ENCODE data around the gene SEMA4B.

SEMA4B gene

GRCh38 chr15:90209591-90209990, 8.5 kb downstream of the SEMA4B start:
- Mint-ChIP-seq H3K27me3 (no peaks in the 10 kb centered on the region), H3K36me3 (peaks cover 25% of the 10 kb centered on the region), H3K27ac (peak overlapping the region; percentile 95), H3K4me3 (peak overlapping the region; percentile 61), H3K4me1 (peaks cover 100% of the 10 kb centered on the region), H3K9me3 (no peaks in the 10 kb centered on the region)
- ATAC-seq, result peak; percentile 71

DNA sequence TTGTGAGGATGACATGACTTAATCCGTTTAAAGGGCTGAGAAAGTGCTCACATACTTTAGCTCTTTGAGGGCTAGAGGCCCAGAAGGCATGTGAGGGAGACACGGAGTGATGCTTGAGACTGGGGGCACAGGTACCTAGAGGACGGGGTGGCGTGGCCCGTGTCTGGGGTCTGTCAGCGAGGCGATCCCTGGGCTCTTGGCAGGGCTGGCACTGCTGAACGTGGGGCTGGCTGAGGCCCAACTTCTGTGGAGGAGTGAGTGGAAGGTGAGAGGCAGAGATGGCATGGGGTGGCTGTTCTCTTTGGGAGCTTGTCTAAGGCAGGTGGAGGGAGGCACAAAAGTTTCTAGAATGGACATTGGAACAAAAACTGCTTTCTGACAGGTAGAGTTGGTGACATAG, 9.5 kb downstream of the SEMA4B start:
- Mint-ChIP-seq H3K27ac (peak overlapping the region; percentile 95), H3K4me3 (peak overlapping the region; percentile 11), H3K4me1 (peaks cover 98% of the 10 kb centered on the region)

DNA sequence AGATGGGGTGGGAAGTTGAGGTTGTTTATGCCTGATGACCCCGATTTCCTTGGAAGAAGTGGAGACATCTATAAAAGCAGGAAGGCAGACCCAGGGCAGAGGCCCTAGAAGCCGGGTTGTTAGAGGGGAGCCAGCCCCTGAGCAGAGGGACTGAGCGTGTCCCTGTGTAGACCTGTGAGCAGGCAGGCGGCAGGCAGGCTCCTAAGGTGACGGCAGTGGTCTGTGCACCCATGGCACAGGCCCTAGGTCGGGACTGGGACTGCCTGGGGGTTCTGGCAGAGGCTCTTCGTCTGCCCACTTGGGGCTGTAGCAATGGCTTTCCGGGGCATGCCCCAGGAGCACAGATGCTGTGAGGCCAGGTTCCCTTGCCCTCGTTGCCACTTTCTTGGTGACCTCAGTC, 9.9 kb downstream of the SEMA4B start:
- H3K4me3 Mint-ChIP-seq, result peak overlapping the region; percentile 31
- peak overlapping the region; percentile 95 for H3K27ac Mint-ChIP-seq
- peaks cover 96% of the 10 kb centered on the region for H3K4me1 Mint-ChIP-seq
- ATAC-seq, result no peak
- peaks cover 25% of the 10 kb centered on the region for H3K36me3 Mint-ChIP-seq
- H3K9me3 Mint-ChIP-seq, result no peaks in the 10 kb centered on the region
- no peaks in the 10 kb centered on the region for H3K27me3 Mint-ChIP-seq

More for the DNA sequence above, 9.5 kb downstream of the SEMA4B start:
- H3K27me3 Mint-ChIP-seq, result no peaks in the 10 kb centered on the region
- peaks cover 25% of the 10 kb centered on the region for H3K36me3 Mint-ChIP-seq
- no peaks in the 10 kb centered on the region for H3K9me3 Mint-ChIP-seq
- ATAC-seq, result no peak

DNA sequence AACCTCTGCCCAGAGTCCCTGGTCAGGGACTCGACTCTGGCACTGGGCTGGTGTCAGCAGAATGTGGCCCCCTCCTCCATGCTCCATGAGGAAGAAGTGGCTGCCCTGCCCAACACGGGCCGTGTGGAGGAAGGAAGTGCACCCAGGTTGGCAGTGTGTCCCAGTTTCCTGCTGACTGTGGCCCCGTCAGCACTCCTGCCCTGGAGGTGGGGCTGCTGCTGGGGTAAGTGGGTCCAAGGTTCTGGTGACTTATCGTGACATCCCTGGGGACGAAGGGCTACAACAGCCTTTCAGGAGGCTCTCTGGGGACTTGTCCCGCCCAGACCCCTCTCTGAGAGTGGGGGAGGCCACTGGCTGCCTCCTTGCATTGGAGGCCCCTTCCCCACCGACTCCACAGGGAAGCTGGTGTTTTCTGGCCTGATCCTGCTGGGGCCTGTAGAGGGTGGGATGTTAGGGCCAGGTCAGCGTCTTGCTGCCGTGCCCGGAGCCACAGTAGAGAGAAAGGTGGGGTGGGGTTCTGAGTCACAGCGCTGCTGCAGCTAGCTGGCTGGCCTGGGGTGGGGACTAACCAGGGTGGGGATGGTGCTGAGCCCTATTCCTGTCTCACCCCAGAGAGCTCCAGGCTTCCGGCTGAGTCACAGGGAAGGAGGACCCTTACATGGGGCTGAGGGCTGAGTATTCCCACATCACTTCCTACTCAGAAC, 10.5 kb downstream of the SEMA4B start:
- Mint-ChIP-seq H3K36me3 (peaks cover 25% of the 10 kb centered on the region), H3K9me3 (no peaks in the 10 kb centered on the region), H3K27me3 (no peaks in the 10 kb centered on the region), H3K4me1 (peaks cover 96% of the 10 kb centered on the region), H3K4me3 (peak overlapping the region; percentile 37), H3K27ac (peak overlapping the region; percentile 95)
- ATAC-seq, result peak; percentile 17

DNA sequence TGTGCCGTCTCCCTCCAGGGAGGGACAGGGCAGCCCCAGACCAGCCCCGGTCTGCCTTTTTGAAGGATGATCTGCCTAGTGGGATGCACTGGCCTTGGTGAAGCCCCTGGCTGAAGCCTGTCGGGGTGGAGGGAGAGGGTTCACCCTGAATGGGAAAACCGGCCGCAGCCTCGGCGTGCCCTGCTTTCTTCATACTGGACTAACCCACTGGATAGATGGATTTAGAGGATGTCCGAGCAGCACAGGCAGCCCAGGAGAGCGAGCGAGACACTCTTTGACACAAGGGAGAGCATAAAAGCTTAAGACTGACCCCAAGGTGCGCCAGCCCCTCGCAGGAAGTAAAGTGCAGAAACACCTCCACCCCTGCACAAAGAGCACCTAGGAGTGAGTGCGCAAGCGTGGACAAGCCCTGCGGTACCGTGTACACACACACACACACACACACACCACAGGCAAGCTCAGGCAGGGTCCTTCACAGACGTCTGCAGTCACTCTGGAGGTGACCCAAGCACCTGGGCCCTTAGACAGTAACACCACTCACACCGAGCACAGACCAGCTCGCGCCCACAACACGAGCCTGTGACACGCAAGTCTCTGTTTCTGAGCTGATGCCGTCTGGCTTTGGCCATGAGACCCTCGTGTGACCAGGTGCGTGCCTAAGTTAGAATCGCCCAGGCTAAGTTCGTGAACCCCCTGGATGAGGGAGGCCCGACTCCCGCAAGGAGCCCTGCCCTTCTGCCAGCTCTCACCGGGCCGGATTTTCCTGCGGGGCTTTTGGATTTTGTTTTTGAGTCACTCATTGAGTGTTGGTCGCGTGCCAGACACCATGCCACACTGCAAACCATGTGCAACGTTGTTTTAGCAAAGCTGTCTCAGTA, 11.3 kb downstream of the SEMA4B start:
- H3K27me3 Mint-ChIP-seq, result no peaks in the 10 kb centered on the region
- H3K4me3 Mint-ChIP-seq, result peak overlapping the region; percentile 17
- peaks cover 23% of the 10 kb centered on the region for H3K36me3 Mint-ChIP-seq
- no peak for ATAC-seq
- peak overlapping the region; percentile 95 for H3K27ac Mint-ChIP-seq
- no peaks in the 10 kb centered on the region for H3K9me3 Mint-ChIP-seq
- peaks cover 96% of the 10 kb centered on the region for H3K4me1 Mint-ChIP-seq

GRCh38 chr15:90213122-90213817, 12.1 kb downstream of the SEMA4B start:
- Mint-ChIP-seq H3K9me3 (no peaks in the 10 kb centered on the region), H3K27me3 (no peaks in the 10 kb centered on the region), H3K27ac (peak overlapping the region; percentile 95), H3K36me3 (peaks cover 23% of the 10 kb centered on the region), H3K4me3 (peak overlapping the region; percentile 66), H3K4me1 (peaks cover 95% of the 10 kb centered on the region)
- peak; percentile 49 for ATAC-seq

DNA sequence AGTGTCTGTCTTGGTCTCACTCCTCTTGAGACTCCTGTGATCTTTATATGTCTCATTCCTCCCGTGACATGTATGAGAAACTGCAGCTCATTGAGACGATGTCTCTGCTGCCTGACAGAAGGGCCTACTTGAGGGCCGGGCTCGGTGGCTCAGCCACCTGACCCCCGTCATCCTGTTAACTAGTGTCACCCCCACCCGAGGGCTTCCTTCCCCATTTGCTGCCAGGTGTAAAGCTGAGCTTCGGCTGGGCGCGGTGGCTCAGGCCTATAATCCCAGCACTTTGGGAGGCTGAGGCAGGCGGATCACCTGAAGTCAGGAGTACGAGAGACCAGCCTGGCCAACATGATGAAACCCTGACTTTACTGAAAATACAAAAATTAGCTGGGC, 12.7 kb downstream of the SEMA4B start:
- peaks cover 95% of the 10 kb centered on the region for H3K4me1 Mint-ChIP-seq
- H3K4me3 Mint-ChIP-seq, result peak overlapping the region; percentile 66
- ATAC-seq, result peak; percentile 77
- H3K36me3 Mint-ChIP-seq, result peaks cover 27% of the 10 kb centered on the region
- H3K9me3 Mint-ChIP-seq, result no peaks in the 10 kb centered on the region
- no peaks in the 10 kb centered on the region for H3K27me3 Mint-ChIP-seq
- H3K27ac Mint-ChIP-seq, result peak overlapping the region; percentile 95

DNA sequence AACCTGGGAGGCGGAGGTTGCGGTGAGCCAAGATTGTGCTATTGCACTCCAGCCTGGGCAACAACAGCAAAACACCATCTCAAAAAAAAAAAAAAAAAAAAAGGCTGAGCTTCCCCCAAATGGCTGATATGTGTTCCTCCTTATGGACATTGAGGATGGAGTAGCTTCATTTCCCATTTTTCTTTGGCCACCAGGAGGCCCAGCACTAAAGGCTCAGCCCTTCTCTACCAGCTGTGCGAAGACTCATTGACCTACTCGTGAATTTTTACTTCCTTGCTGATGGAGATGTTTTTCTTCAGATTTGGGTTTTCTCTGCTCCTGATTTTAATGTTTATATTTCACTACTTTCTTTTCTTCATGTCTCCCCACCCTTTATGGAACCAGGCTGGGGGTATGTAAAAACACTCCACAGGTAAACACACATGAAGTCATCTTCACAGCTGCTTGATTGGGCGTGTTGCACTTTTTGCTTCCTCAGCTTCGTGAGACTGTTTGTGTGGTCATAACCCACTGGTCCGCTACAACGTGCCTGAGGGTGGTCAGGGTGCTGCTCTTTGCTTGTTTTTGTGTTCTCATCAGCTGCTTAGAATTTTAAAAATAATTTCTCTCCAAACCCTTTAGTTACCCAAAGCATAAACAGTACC, 13.5 kb downstream of the SEMA4B start:
- no peaks in the 10 kb centered on the region for H3K27me3 Mint-ChIP-seq
- H3K4me1 Mint-ChIP-seq, result peaks cover 95% of the 10 kb centered on the region
- peak overlapping the region; percentile 66 for H3K4me3 Mint-ChIP-seq
- H3K36me3 Mint-ChIP-seq, result peaks cover 27% of the 10 kb centered on the region
- H3K27ac Mint-ChIP-seq, result peak overlapping the region; percentile 95
- peak; percentile 72 for ATAC-seq
- no peaks in the 10 kb centered on the region for H3K9me3 Mint-ChIP-seq

GRCh38 chr15:90217671-90218394, 16.7 kb downstream of the SEMA4B start:
- Mint-ChIP-seq H3K4me1 (peaks cover 77% of the 10 kb centered on the region), H3K36me3 (peaks cover 21% of the 10 kb centered on the region), H3K4me3 (no peak overlapping the region), H3K27ac (peak overlapping the region; percentile 78), H3K27me3 (no peaks in the 10 kb centered on the region), H3K9me3 (no peaks in the 10 kb centered on the region)
- no peak for ATAC-seq

DNA sequence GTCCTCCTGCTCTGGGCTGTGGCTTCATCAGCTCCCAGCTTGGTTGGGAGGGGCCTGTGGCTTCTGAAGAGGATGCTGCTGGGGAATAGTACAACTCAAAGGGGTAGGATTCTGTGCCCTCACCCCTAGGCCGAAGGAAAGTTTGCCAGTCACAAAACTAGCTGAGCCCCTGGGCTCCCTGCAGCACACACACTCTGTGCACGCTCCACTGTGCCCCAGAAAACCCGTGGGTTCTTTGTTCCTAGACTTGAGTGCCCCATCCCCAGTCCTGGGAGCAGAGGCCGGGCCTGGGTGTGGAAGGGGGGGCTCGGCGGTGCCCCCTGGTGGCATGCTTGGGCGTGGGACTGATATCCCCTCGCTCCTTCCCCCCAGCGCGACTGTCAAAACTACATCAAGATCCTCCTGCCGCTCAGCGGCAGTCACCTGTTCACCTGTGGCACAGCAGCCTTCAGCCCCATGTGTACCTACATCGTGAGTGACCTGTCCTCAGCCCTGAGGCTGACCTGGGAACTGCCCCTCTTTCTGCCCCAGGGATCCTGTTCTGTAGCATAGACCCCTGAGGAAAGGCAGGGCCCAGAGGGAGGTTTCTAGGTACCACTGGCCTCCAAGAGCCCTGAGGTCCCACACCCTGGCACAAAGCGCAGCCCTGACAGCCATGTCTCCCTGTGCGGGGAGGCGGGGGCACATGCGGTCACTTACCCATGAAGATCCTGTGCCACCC, 18.5 kb downstream of the SEMA4B start:
- Mint-ChIP-seq H3K4me3 (no peak overlapping the region), H3K36me3 (peaks cover 36% of the 10 kb centered on the region), H3K4me1 (peaks cover 59% of the 10 kb centered on the region), H3K9me3 (no peaks in the 10 kb centered on the region), H3K27ac (peak overlapping the region; percentile 78), H3K27me3 (no peaks in the 10 kb centered on the region)
- ATAC-seq, result peak; percentile 67

DNA sequence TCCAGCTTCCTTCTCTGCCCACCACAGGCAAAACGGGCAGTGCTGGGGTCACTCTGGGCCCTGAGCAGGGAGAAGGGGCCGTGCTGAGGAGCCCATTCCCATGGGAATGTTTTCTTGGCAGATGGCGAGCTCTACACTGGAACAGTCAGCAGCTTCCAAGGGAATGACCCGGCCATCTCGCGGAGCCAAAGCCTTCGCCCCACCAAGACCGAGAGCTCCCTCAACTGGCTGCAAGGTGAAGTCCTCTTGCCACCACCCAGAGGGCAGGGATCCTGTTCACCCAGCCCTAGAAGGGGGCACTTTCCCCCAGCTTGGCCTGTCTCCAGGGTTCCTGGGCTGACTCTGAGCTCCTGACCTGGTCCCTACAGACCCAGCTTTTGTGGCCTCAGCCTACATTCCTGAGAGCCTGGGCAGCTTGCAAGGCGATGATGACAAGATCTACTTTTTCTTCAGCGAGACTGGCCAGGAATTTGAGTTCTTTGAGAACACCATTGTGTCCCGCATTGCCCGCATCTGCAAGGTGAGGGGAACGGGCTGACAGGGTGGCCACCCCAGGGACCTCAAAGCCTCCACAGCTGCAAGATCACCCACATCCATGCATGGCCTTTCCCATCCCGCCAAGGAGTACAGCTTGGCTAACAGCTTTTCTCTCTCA, 20.2 kb downstream of the SEMA4B start:
- Mint-ChIP-seq H3K27me3 (no peaks in the 10 kb centered on the region), H3K9me3 (no peaks in the 10 kb centered on the region), H3K36me3 (peaks cover 47% of the 10 kb centered on the region), H3K27ac (peak overlapping the region; percentile 78), H3K4me1 (peaks cover 45% of the 10 kb centered on the region), H3K4me3 (no peak overlapping the region)
- ATAC-seq, result peak; percentile 49

GRCh38 chr15:90222547-90222946, 21.4 kb downstream of the SEMA4B start:
- peaks cover 45% of the 10 kb centered on the region for H3K36me3 Mint-ChIP-seq
- no peak for ATAC-seq
- peaks cover 33% of the 10 kb centered on the region for H3K4me1 Mint-ChIP-seq
- no peaks in the 10 kb centered on the region for H3K27me3 Mint-ChIP-seq
- H3K27ac Mint-ChIP-seq, result no peak overlapping the region
- H3K9me3 Mint-ChIP-seq, result no peaks in the 10 kb centered on the region
- no peak overlapping the region for H3K4me3 Mint-ChIP-seq

GRCh38 chr15:90223441-90224165, 22.5 kb downstream of the SEMA4B start:
- H3K4me3 Mint-ChIP-seq, result no peak overlapping the region
- no peaks in the 10 kb centered on the region for H3K27me3 Mint-ChIP-seq
- H3K36me3 Mint-ChIP-seq, result peaks cover 45% of the 10 kb centered on the region
- no peak for ATAC-seq
- peak overlapping the region; percentile 65 for H3K27ac Mint-ChIP-seq
- no peaks in the 10 kb centered on the region for H3K9me3 Mint-ChIP-seq
- peaks cover 24% of the 10 kb centered on the region for H3K4me1 Mint-ChIP-seq
